ENCODE measurements around the gene SHBG. TPM values are rescaled to one million over a fixed set of nuclear protein-coding genes. Genes with fewer than 3 reads are reported as not detected.
A peak's percentile ranks its signal among the peaks of the same experiment; 100 is the strongest.

The SHBG gene
- total RNA-seq, 2 experiments from 2014 or later: 0.53 TPM; not detected in 1

DNA sequence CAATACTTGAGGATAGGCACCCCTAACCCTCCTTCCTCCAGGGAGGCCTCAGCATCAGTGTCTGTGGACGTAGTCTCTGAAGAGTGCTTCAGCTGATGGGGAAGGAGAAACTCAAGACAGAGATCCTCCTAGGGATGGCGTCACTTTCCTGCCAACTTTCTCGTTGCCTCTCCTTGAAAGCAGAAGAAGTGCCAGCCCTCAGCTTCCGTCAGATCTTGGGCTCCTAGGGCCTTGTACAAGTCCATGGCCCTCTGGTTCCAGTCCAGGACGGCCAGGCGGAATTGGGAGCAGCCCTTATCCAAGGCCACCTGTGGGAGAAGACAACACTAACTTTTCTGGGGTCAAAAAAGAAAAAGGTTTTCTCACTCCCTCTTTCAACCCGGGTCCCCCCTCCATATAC lies 3.6 kb upstream of the SHBG start:
- no peaks in the 10 kb centered on the region for H3K79me2 ChIP-seq (ENCODE audit: insufficient read depth, low read depth, low read length)
- DNase-seq (ENCODE audit: low spot score): no peak
- no peak overlapping the region for H3K4me2 ChIP-seq (ENCODE audit: low read length)
- no peak overlapping the region for H2AFZ ChIP-seq (ENCODE audit: low read length)
- no peak overlapping the region for H3K4me3 ChIP-seq (ENCODE audit: low read depth, low read length, poor library complexity, severe bottlenecking)
- POLR2A ChIA-PET: interaction anchor here (0.6 kb wide), 1 partner anchor 13 kb away, joined by 3 read pairs; no protein-coding TSS in a partner anchor
- CTCF ChIA-PET (ENCODE audit: unreplicated experiment): interaction anchor here (0.6 kb wide), 1 partner anchor 317 kb away, joined by 3 read pairs; no protein-coding TSS in a partner anchor
- no peak overlapping the region for H3K27ac ChIP-seq (ENCODE audit: low read depth, low read length, poor library complexity, severe bottlenecking)
- H3K36me3 ChIP-seq (ENCODE audit: insufficient read depth, low read length): no peaks in the 10 kb centered on the region
- H3K9me3 ChIP-seq (ENCODE audit: low read length): no peaks in the 10 kb centered on the region
- intact Hi-C loops (cut with micrococcal nuclease; ENCODE audit: unreplicated experiment): loop anchor here (2.0 kb wide), 1 partner anchor 60 kb away; the partner anchor contains the start of gene TP53
- TSS peak; percentile 94 for BruUV-seq (replicated peaks)
- no peaks in the 10 kb centered on the region for H4K20me1 ChIP-seq (ENCODE audit: insufficient read depth, low read length)
- TF ChIP-seq EZH2phosphoT487 (IDR thresholded peaks at IDR 0.05; ENCODE audit: borderline replicate concordance, low read depth, low read length): no peak
- TF ChIP-seq, protein P1, sequence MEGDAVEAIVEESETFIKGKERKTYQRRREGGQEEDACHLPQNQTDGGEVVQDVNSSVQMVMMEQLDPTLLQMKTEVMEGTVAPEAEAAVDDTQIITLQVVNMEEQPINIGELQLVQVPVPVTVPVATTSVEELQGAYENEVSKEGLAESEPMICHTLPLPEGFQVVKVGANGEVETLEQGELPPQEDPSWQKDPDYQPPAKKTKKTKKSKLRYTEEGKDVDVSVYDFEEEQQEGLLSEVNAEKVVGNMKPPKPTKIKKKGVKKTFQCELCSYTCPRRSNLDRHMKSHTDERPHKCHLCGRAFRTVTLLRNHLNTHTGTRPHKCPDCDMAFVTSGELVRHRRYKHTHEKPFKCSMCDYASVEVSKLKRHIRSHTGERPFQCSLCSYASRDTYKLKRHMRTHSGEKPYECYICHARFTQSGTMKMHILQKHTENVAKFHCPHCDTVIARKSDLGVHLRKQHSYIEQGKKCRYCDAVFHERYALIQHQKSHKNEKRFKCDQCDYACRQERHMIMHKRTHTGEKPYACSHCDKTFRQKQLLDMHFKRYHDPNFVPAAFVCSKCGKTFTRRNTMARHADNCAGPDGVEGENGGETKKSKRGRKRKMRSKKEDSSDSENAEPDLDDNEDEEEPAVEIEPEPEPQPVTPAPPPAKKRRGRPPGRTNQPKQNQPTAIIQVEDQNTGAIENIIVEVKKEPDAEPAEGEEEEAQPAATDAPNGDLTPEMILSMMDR (conservative IDR thresholded peaks at IDR 0.05; ENCODE audit: low read length): no peak
- peaks cover 4% of the 10 kb centered on the region for H3K4me1 ChIP-seq (ENCODE audit: insufficient read depth, low read length, poor library complexity, severe bottlenecking)
- no peaks in the 10 kb centered on the region for H3K9me2 ChIP-seq (ENCODE audit: insufficient read depth, low read length)

DNA sequence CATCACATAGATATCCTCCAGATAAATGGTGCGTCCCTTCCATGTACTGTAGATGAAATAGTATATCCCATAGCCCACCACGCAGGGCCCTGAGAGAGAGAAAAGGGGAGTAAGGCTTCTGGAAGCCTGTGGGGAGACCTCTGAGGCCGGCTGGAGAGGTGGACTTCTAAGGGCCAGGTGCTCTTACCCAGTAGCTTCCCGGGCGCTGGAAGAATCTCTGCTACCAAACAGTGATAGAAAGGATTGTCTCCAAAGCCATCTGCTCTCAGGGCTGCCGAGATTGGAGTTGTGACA lies 3.0 kb upstream of the SHBG start:
- TF ChIP-seq, protein P1 (conservative IDR thresholded peaks at IDR 0.05; ENCODE audit: low read length): no peak
- no peak for TF ChIP-seq EZH2phosphoT487 (IDR thresholded peaks at IDR 0.05; ENCODE audit: borderline replicate concordance, low read depth, low read length)
- Histone ChIP-seq H4K20me1 (ENCODE audit: insufficient read depth, low read length) (no peaks in the 10 kb centered on the region), H3K4me3 (ENCODE audit: low read depth, low read length, poor library complexity, severe bottlenecking) (peak overlapping the region; percentile 75), H3K36me3 (ENCODE audit: insufficient read depth, low read length) (no peaks in the 10 kb centered on the region), H3K4me1 (ENCODE audit: insufficient read depth, low read length, poor library complexity, severe bottlenecking) (peaks cover 4% of the 10 kb centered on the region), H3K9me2 (ENCODE audit: insufficient read depth, low read length) (no peaks in the 10 kb centered on the region), H2AFZ (ENCODE audit: low read length) (peak overlapping the region; percentile 73; the same call in 1 of the 2 replicates), H3K4me2 (ENCODE audit: low read length) (peak overlapping the region; percentile 74), H3K79me2 (ENCODE audit: insufficient read depth, low read depth, low read length) (no peaks in the 10 kb centered on the region), H3K9me3 (ENCODE audit: low read length) (no peaks in the 10 kb centered on the region), H3K27ac (ENCODE audit: low read depth, low read length, poor library complexity, severe bottlenecking) (no peak overlapping the region)
- DNase-seq (ENCODE audit: low spot score): no peak
- CTCF ChIA-PET (ENCODE audit: unreplicated experiment): no interaction called here
- POLR2A ChIA-PET: interaction anchor here (0.6 to 1.7 kb wide), 3 partner anchors 12 to 58 kb away, joined by 3 to 5 read pairs (median 4); partner anchors contain the start of gene FXR2
- intact Hi-C loops (cut with micrococcal nuclease; ENCODE audit: unreplicated experiment): loop anchor here (2.0 kb wide), 1 partner anchor 60 kb away; the partner anchor contains the start of gene TP53
- BruUV-seq (replicated peaks): no TSS peak
